Measurements from ENCODE around the gene SLC39A12.
"Not testable (repeated sequence)": the region's sequence is repeated elsewhere in the genome, so short reads cannot be mapped to it uniquely, and the experiment has no call there.

The SLC39A12 gene

DNA sequence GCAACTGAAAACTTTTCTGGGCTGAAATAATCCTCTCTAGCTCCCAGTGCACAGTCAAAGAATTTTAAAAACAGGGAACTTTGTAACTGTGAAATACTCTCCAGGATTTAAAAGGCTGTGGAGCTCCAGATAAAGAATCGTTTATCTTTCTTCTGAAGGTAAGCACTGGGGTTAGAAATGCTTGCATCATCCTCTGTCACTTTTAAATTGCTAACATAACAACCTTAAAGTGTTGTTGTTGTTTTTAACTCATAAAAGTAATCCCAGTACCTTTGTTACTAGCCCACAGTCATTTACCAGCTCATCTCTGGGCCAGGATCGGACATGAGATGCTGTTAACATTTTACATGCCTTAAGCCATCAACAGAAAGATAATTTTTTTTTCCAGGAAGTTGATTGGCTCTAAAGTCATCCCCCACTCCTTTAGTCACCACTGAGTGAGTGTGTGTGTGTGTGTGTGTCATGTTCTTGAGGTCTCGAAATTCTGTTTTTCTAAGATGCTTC is at the start of gene SLC39A12:
Gene SLC39A12 (plus strand): TSS at position 51 of the 504 bp plus-strand sequence. CDS start 1,359 bp downstream, outside the sequence.
- no peak for DNase-seq (ENCODE audit: low read depth)

DNA sequence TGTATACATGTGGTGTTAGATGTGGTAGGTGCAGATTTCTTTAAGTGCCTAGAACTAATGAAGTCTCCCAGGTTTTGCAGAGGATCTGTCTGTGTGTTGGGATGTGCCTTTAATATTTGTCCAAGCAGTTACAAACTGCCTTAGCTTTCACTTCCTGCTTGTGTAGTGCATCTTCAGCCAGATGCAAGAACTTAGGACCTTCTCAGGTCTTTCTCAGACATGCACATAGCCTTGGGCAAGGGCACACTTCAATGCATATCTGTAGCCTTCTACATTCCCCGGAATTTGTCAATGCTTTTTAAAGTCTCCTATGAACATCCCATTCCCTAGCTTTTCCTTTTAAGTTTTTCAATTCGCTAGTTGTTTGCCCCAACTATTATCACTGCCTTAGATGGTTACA is 47.2 kb upstream of the SLC39A12 start:
- DNase-seq (ENCODE audit: low read depth): no peak

DNA sequence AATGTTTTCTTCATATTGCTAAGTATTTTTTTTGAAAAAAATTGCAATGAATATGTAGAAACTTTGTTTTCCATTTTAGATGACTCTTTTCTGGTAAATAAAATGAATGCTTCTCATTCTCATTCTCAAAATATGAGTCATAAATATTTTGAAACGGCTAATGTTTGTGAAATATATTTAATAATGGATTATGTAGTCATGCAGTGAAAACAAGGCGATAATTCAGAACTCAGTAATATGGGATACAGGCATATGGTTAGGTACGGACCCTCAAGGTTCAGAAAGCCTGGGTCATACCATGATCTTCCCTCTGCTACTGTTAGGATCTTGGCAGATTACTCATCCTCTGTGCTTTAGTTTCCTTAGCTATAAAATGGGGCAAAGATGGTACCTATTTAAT is 46.2 kb upstream of the SLC39A12 start:
- DNase-seq (ENCODE audit: low read depth): no peak

DNA sequence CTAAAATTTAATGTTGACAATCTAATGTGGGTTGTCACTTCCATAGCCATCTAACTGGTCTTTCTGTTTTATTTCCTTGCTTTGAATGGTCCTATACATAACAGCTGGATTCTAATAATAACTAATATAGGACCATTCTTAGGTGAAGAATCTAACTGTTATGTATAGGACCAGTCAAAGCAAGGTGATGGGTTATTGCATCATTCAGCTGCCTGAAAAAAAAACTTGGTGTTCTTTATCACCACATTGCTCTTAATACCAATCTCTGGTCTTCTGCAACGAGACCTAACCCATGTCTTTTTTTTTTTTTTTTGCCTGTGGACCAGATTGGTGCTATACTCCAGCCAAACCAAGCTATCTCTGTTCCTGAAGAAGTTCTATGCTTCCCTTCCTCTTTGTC is 45.7 kb upstream of the SLC39A12 start:
- no peak for DNase-seq (ENCODE audit: low read depth)

DNA sequence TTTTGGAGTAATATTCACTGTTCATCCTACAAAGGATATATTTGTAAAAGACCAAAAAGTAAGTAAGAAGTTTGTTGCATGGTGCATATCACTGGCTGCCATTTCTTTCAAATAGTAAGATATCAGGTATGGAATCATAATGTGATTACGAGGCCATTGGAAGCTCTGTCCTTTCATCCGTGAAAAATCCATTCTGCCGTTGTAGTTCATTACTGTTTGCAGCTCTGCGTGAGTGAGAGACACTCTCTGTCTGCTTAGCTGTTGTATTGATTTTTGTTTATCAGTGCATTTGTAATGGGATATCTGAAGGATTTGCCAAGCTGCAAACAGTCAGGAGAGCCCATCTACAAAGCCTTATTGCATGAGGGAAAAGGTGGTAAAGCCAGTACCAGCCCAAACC is 44.1 kb upstream of the SLC39A12 start:
- DNase-seq (ENCODE audit: low read depth): no peak

DNA sequence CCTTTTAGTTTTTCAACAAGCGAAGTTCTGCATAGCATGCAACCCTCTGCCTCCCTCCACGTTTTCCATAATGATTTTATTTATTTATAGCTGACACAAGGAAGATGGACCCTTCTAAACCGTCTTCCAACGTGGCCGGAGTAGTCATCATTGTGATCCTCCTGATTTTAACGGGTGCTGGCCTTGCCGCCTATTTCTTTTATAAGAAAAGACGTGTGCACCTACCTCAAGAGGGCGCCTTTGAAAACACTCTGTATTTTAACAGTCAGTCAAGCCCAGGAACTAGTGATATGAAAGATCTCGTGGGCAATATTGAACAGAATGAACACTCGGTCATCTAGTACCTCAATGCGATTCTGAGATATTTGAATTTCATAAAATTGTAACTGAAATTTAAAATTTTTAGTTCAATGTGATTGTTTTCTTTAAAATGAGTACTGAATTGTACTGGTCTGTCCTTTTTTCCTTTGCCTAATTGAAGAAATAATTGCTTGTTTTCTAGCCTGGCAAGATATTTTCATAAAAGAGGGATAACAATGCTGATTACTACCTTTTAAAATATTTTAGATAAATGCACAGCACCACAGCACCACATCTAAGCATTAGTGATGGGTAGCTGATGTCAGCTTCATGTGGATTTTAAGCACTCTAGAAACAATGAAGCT is 41.5 kb upstream of the SLC39A12 start:
- DNase-seq (ENCODE audit: low read depth): no peak

DNA sequence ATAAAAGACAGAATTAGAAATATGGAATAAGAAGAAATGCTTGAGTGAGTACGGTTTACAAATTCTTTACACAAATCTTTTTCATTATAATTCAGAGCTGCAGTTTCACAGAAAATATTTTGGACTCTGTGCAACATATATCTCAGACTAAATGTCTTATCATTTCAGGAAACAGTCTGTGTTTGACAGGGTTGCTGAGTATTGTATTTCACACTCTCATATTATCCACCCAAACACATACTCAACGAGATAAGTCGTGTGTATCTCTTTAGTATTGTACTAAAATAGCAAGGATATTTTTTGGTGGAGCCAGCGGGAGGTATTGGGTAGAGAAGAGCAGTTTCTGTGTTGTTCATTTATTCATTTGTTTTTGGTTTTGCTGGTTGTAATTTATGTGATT is 39.0 kb upstream of the SLC39A12 start:
- DNase-seq (ENCODE audit: low read depth): no peak

DNA sequence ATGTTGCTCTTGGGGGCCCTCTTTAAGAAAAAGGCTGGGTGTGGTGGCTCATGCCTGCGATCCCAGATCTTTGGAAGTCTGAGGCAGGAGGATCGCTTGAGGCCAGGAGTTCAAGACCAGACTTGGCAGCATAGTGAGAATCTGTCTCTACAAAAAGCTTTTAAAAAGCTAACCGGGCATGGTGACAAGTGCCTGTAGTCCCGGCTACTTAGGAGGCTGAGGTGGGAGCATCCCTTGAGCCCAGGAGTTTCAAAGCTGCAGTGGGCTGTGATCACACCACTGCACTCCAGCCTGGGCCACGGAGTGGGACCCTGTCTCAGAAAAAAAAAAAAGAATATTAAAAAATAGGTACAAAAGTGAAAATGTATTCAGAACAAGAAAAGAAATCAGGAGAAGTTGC is 38.1 kb upstream of the SLC39A12 start:
- no peak for DNase-seq (ENCODE audit: low read depth)

DNA sequence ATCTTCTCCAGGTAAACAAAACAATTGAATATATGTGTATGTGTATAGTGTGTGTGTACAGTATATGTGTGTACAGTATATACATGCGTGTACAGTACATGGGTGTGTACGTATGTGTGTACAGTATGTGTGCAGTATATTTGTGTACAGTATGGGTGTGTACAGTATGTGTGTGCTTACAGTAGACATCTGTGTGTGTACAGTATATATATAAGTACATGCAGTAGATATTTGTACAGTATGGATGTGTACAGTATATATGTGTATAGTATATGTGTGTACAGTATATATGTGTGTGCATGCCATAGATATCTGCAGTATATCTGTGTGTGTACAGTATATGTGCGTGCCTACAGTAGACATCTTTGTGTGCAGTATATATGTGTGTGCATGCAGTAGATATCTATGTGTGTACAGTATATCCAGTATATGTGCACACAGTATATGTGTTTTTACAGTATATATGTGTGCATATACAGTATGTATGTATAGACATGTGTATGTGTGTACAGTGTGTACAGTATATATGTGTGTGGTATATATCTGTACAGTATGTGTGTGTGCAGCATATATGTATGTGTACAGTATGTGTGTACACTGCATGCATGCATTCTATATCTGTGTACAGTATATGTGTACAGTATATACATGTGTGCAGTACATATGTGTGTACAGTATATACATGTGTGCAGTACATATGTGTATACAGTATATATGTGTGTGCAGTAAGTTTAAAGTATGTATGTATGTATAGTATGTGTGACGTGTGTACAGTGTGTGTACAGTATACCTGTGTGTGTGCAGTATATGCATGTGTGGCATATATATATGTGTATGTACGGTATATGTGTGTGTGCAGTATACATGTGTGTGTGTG is 37.3 kb upstream of the SLC39A12 start:
- DNase-seq (ENCODE audit: low read depth): no peak

DNA sequence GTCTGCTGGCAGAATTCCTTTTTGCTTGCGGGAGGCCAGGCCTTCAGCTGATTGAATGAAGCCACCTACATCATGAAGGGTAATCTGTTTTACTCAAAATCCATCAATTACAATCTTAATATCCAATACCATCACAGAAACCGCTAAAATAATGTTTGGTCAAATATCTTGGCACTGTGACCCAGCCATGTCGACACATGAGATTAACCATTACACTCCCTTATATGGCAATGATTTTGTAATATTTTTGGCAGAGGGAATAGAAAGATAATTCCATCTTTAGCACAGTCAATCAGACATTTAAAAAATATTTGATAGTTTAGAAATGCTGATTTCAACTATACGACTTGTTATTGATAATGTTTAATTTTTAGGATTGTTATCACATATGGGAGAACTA is 36.5 kb upstream of the SLC39A12 start:
- DNase-seq (ENCODE audit: low read depth): no peak

DNA sequence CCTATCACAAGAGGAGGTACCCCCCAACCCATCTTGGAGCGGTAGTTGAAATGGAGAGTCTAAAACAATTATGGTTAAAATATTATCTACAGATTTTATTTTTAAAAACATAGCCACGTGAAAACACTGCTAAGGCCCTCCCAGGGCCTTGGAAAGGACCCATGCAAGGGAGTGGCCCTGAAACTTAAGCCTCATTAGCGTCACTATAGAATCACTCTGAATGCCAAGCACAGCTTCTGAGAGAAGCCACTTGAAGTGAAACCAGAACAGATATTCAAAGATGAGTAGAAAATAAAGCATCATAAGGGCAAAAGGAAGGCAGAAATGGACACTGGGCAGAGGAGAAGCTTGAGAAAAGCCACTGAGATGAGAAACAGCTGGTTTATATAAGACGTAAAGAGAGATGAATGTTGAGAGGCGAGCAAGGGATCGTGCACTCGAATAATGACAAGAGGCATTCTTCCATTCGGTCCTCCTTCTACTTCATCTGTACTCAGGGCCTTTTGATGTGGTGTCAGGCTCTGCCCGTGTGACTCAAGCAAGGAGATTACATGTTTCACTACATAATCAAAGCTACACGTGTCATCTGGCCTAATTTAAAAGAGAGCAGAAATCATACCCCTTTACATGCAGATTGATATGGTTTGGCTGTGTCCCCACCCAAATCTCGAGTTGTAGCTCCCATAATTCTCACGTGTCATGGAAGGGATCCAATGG is 33.4 kb upstream of the SLC39A12 start:
- no peak for DNase-seq (ENCODE audit: low read depth)

DNA sequence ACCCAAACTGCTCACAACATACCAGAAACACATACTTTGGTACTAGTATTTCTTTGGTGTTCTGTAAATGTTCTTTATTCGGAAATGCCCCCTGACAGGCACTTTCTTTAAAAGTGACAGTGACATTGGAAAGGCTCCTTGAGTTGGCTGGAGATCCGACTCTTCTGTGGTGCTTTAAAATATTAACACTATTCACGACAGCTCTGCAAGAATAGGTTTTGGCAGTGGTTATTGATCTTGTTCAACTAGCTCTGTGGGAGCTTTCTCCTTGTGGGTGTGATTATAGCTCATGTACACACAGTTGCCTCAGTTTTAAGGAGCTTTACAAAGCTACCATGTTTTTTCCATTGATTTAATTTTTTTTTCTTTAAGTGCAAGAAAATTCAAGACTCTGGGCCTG is 30.3 kb upstream of the SLC39A12 start:
- DNase-seq (ENCODE audit: low read depth): no peak

DNA sequence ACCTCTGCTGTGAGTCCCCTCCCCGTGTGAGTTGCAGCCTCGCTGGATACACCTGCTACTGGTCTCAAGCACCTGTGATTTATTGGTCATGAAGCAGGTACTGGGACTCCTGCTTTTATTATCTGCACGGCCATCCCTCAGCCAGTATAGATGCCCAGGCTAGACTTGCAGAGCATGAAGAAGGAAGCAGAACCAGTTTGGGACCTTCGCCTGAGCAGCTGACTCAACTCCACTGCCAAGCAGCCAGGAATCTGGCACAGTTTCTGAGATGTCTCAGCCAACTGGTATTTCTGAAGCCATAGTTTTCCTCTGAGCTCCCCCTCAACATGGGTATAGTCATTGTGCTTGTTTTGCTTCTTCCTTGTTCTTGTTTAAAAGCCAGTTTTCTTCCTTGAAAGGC is 28.0 kb upstream of the SLC39A12 start:
- no peak for DNase-seq (ENCODE audit: low read depth)

DNA sequence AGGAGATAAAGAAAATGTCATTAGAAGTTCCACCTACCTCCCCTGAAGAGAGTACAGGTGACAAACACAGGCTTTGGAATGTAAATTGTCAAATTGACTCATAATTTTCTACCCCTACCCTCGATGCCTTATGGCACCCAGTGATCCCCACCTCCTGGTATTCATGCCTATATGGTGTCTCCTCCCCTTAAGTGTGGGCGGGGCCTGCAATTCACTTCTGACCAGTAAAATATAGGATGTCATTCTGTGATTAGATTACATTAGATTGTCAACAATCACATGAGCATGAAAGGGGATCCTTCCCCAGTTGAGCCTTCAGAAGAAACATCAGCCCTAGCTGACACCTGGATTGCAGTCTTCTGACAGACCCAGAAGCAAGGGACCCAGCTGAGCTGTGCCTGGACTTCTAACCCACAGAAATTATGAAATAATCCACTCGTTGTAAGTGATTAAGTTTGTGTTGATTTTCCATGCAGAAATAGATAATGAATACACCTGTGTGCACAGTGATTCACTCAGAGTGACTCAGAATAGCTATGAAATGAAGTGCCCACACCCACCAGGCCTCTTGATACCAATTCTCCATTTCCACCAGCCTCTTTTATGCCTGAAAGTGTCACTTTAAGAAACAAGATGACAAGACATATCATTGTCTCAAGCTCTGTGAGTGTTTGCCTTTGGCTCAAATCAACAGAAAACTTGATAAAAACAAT is 8.5 kb upstream of the SLC39A12 start:
- DNase-seq (ENCODE audit: low read depth): no peak

DNA sequence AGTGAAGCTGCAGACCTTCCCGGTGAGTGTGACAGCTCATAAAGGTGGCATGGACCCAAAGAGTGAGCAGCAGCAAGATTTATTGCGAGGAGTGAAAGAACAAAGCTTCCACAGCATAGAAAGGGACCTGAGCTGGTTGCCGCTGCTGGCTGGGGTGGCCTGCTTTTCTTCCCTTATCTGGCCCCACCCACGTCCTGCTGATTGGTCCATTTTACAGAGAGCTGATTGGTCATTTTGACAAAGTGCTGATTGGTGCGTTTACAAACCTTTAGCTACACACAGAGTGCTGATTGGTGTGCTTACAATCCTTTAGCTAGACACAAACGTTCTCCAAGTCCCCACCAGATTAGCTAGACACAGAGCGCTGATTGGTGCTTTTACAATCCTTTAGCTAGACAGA is 1.4 kb upstream of the SLC39A12 start:
- not testable (repeated sequence) for DNase-seq (ENCODE audit: low read depth)

DNA sequence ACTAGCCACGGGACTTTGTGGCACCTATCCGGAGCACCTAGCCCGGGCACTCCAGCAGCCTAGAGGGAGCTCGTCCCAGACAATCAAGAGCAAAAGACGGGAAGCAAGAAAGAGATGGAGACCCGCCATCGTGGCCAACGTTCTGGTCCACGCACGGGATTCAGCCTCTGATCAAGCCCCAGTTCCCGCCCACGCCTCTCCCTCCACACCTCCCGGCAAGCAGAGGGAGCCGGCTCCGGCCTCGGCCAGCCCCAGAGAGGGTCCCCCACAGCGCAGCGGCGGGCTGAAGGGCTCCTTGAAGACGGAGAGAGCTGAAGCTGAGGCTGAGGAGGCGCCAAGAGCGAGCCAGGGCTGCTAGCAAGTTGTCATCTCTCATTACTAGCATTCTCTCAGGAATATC is 992 bp upstream of the SLC39A12 start:
- DNase-seq (ENCODE audit: low read depth): no peak

DNA sequence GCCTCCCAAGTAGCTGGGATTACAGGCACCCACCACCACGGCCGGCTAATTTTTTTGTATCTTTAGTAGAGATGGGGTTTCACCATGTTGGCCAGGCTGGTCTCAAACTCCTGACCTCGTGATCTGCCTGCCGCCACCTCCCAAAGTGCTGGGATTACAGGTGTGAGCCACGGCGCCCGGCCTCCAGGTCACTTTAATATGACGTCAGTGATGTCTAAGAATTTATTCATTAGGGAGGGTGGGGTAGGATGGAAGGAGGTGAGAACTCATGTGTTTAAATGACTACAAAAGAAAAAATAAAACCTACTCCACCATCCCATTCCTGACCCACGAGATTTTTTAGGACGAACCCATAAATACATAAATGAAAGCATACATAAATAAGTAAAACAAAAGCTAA is 2.7 kb downstream of the SLC39A12 start:
- not testable (repeated sequence) for DNase-seq (ENCODE audit: low read depth)

DNA sequence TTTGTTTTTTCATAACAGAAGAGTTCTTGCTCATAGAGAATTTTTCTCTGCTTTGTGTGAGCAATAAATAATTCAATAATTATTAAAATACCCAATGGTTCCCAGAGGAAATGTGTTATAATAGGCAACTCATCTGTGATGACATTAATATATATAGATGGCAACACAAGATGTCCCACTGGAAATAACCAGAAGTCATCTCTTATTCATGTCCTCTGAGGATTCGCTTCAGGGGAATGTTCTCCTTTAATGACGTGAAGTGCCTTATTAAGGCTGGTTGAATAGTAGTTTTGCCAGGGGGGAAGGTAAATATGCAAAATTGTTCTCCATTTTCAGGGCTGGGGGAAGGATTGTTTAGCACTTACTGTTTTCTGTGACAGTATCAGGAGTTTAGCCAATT is 3.1 kb downstream of the SLC39A12 start:
- DNase-seq (ENCODE audit: low read depth): no peak

DNA sequence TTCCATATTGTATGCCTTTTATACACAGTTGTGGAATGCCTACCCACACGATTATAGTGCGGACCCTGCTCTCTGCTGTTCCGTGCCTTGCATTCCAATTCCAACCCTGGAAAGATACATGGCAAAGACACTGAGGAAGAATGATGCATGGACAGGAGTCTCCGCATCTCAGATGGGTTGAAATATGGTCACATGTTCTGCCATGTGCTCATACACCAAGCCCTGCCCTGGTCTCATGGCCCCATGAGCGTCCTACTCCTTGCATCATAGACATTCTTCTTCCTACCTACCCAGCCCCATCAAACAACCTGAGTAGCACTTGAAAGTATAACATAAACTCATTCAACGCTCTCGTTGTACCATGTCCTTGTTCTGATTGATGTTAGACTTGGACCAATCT is 6.3 kb downstream of the SLC39A12 start:
- DNase-seq (ENCODE audit: low read depth): no peak

DNA sequence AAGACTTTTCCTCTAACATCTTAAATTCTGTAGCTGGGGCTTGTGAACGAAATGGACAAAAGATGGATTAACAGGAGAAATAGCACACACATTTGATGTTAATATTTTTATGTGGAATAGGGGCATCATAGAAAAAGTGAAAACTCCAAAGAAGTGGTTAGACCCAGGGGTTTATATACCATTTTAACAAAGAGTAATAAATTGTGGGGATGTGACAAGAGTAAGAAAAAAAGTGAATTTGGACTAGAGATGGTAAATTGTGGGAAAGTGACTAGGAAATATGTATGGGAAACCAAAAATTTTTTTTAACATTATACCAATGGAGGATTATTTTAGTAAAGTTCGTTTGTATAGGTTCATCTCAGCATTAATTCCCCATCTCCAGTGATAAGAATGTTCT is 8.2 kb downstream of the SLC39A12 start:
- no peak for DNase-seq (ENCODE audit: low read depth)

DNA sequence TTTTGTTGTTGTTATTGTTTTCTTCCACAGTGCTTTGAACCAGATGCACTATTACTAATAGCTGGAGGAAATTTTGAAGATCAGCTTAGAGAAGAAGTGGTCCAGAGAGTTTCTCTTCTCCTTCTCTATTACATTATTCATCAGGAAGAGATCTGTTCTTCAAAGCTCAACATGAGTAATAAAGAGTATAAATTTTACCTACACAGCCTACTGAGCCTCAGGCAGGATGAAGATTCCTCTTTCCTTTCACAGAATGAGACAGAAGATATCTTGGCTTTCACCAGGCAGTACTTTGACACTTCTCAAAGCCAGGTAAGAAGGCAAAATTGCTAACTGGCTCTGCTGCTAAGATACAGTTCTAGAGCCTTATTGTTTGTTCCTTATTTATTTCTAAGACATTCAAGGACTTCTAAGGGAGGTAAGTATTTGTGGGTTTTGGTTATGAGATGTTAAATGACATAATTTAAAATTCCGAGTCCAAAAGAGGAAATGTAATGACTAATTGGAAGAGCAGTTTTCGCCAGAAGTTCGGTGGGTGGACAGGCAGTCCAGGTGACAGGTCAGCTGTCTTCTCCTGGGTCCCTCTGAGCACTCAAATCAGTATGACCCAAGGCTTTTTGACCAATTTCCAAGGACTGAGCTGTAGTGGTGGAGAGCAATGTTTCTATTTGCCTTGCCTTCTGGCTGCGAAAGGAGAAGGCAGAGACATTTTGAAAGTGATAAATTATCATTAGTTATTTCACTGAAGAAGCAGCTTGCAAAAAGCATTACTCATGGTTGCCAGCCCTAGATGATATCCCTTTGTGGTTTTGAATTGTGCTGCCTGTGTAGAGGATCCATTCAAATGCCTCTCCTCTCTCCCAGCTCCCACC is 10.1 kb downstream of the SLC39A12 start:
- DNase-seq (ENCODE audit: low read depth): no peak

Measured in stimulated activated CD8-positive, alpha-beta memory T cell treated with anti-CD3 and anti-CD28 coated beads, Interleukin-7, amount 100 ng/mL, for 24 hours (primary cell).